ENCODE results near the gene CSNK1A1L. TPM values are rescaled to one million over a fixed set of nuclear protein-coding genes. Genes with fewer than 3 reads are reported as not detected.

The CSNK1A1L gene
- total RNA-seq, 1 experiment from 2014 or later: not detected

DNA sequence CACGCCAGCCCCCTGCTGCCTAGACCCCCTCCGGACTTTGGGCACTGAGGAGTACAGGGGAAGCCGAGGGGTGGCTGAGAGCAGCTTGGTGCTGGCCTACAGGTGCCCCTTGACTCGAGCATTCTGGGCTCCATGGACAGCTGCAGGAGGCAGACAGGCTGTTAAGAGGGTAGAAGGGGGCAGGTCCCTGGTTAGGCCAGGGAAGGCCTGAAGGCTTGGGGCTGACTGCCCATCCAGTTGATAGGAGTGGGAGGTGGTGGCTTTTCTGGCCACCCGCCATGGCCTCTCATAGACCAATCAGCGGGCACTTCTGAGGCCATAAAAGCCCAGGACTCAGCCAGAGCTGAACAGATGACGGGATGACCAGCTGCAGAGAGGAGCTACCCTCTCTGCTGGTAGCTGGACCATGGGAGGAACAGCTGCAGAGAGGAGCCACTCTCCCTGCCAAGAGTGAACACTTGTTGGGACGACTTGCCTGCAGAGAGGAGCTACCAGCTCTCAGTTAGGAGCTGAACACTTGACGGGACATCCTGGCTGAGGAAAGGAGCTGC lies 35.2 kb downstream of the CSNK1A1L start:
- H3K36me3 ChIP-seq (ENCODE audit: control insufficient read depth in 1 of 2, insufficient read depth in 2 of 2, low read length in 2 of 2): no peaks in the 10 kb centered on the region
- DNase-seq (ENCODE audit: low read depth, low spot score) (no peak), ATAC-seq (no peak)
- no peaks in the 10 kb centered on the region for H3K9me3 ChIP-seq (ENCODE audit: control insufficient read depth in 1 of 2, insufficient read depth in 1 of 2, low read depth in 1 of 2, low read length in 2 of 2)
- H3K9ac ChIP-seq (ENCODE audit: low read length): no peak overlapping the region
- ChIA-PET POLR2A (no interaction called here), RAD21 (ENCODE audit: low non-redundant PET in 1 of 2, low total read pairs in 2 of 2, uncharacterized antibody in 2 of 2, unreplicated experiment in 2 of 2) (no interaction called here), CTCF (interaction anchor here (1.0 to 1.9 kb wide), 2 partner anchors 219 to 787 kb away, joined by 3 to 10 read pairs; no protein-coding TSS in a partner anchor)
- H3K4me1 ChIP-seq (ENCODE audit: control insufficient read depth in 1 of 2, insufficient read depth in 2 of 2, low read length in 2 of 2): no peaks in the 10 kb centered on the region
- H3K4me2 ChIP-seq (ENCODE audit: low read length): no peak overlapping the region
- TF ChIP-seq EGR1 (IDR thresholded peaks at IDR 0.05; ENCODE audit: low read depth) (no peak), ZFX (IDR thresholded peaks at IDR 0.05) (no peak), TCF7L2 (IDR thresholded peaks at IDR 0.05; ENCODE audit: borderline replicate concordance, extremely low read depth, insufficient read depth, insufficient read length) (no peak), FOSL1 (IDR thresholded peaks at IDR 0.05; ENCODE audit: low read depth) (no peak), CEBPB (IDR thresholded peaks at IDR 0.05; ENCODE audit: low read depth) (no peak), POLR2A (IDR thresholded peaks at IDR 0.05; ENCODE audit: borderline replicate concordance, extremely low read depth, insufficient read depth, insufficient read length) (no peak), EZH2phosphoT487 (IDR thresholded peaks at IDR 0.05; ENCODE audit: borderline replicate concordance) (no peak), SRF (IDR thresholded peaks at IDR 0.05; ENCODE audit: low read depth) (no peak), JUND (IDR thresholded peaks at IDR 0.05) (no peak)
- TF ChIP-seq, protein P1, sequence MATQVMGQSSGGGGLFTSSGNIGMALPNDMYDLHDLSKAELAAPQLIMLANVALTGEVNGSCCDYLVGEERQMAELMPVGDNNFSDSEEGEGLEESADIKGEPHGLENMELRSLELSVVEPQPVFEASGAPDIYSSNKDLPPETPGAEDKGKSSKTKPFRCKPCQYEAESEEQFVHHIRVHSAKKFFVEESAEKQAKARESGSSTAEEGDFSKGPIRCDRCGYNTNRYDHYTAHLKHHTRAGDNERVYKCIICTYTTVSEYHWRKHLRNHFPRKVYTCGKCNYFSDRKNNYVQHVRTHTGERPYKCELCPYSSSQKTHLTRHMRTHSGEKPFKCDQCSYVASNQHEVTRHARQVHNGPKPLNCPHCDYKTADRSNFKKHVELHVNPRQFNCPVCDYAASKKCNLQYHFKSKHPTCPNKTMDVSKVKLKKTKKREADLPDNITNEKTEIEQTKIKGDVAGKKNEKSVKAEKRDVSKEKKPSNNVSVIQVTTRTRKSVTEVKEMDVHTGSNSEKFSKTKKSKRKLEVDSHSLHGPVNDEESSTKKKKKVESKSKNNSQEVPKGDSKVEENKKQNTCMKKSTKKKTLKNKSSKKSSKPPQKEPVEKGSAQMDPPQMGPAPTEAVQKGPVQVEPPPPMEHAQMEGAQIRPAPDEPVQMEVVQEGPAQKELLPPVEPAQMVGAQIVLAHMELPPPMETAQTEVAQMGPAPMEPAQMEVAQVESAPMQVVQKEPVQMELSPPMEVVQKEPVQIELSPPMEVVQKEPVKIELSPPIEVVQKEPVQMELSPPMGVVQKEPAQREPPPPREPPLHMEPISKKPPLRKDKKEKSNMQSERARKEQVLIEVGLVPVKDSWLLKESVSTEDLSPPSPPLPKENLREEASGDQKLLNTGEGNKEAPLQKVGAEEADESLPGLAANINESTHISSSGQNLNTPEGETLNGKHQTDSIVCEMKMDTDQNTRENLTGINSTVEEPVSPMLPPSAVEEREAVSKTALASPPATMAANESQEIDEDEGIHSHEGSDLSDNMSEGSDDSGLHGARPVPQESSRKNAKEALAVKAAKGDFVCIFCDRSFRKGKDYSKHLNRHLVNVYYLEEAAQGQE (IDR thresholded peaks at IDR 0.05; ENCODE audit: low read depth): no peak
- TF ChIP-seq, protein P2, sequence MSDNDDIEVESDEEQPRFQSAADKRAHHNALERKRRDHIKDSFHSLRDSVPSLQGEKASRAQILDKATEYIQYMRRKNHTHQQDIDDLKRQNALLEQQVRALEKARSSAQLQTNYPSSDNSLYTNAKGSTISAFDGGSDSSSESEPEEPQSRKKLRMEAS (IDR thresholded peaks at IDR 0.05): no peak
- TF ChIP-seq, protein P3, sequence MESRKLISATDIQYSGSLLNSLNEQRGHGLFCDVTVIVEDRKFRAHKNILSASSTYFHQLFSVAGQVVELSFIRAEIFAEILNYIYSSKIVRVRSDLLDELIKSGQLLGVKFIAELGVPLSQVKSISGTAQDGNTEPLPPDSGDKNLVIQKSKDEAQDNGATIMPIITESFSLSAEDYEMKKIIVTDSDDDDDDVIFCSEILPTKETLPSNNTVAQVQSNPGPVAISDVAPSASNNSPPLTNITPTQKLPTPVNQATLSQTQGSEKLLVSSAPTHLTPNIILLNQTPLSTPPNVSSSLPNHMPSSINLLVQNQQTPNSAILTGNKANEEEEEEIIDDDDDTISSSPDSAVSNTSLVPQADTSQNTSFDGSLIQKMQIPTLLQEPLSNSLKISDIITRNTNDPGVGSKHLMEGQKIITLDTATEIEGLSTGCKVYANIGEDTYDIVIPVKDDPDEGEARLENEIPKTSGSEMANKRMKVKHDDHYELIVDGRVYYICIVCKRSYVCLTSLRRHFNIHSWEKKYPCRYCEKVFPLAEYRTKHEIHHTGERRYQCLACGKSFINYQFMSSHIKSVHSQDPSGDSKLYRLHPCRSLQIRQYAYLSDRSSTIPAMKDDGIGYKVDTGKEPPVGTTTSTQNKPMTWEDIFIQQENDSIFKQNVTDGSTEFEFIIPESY (IDR thresholded peaks at IDR 0.05; ENCODE audit: extremely low read depth, insufficient replicate concordance, low read length): no peak
- H2AFZ ChIP-seq (ENCODE audit: low read depth, low read length, poor library complexity, severe bottlenecking): no peak overlapping the region
- no TSS peak for BruUV-seq (replicated peaks)
- no peaks in the 10 kb centered on the region for H3K9me2 ChIP-seq (ENCODE audit: insufficient read depth)
- no peak overlapping the region for H3K27ac ChIP-seq (ENCODE audit: low read depth, low read length)
- H3K27me3 ChIP-seq (ENCODE audit: insufficient read depth, low read length): no peaks in the 10 kb centered on the region
- intact Hi-C loops (cut with micrococcal nuclease): loop anchor here (10.0 kb wide), 1 partner anchor 1275 kb away; the partner anchor contains the start of gene UFM1
- no peaks in the 10 kb centered on the region for H4K20me1 ChIP-seq (ENCODE audit: insufficient read depth)
- no peak overlapping the region for H3K4me3 ChIP-seq (replicated peaks in 1 of 2; ENCODE audit: low read depth in 1 of 2, low read length in 2 of 2)
- no peaks in the 10 kb centered on the region for H3K79me2 ChIP-seq (ENCODE audit: insufficient read depth, low read length)
